Karpas-422 (cell line): Measurements from ENCODE around the gene IKZF3. TPM values are rescaled to one million over a fixed set of nuclear protein-coding genes. Genes with fewer than 3 reads are reported as not detected.
A peak's percentile ranks its signal among the peaks of the same experiment; 100 is the strongest.

Source experiments
- DNase-seq: peaks from one replicate; pipeline ENCODE4 v3.0.0-alpha.2; 2015
- H2AFZ ChIP-seq: fragments of 200-600 bp; sonication (generic); 2 replicates; pipeline ENCODE4 v1.6.1; 2014; ENCODE audit warnings: antibody characterized with exemption, low read length, mixed read lengths
- H3K27ac ChIP-seq: fragments of 200-600 bp; sonication (generic); 2 replicates; pipeline ENCODE4 v1.5.1; 2014; ENCODE audit warnings: mild to moderate bottlenecking, low read length, moderate library complexity
- H3K27me3 ChIP-seq: fragments of 200-600 bp; sonication (generic); 2 replicates; pipeline ENCODE4 v1.6.1; 2014; ENCODE audit warnings: low read length, mixed read lengths
- H3K36me3 ChIP-seq: fragments of 200-600 bp; sonication (generic); 2 replicates; pipeline ENCODE4 v1.6.1; 2014; ENCODE audit warnings: low read length, mixed read lengths; ENCODE audit not compliant: insufficient read depth
- H3K4me1 ChIP-seq: fragments of 200-600 bp; sonication (generic); 2 replicates; pipeline ENCODE4 v1.6.1; 2014; ENCODE audit warnings: mild to moderate bottlenecking, low read length, mixed read lengths
- H3K4me2 ChIP-seq: fragments of 200-600 bp; sonication (generic); 2 replicates; pipeline ENCODE4 v1.6.1; 2014; ENCODE audit warnings: low read length, low read depth, mild to moderate bottlenecking; ENCODE audit not compliant: poor library complexity, severe bottlenecking
- H3K4me3 ChIP-seq: fragments of 200-600 bp; sonication (generic); 2 replicates; pipeline ENCODE4 v1.5.1; 2014; ENCODE audit warnings: mild to moderate bottlenecking, antibody characterized with exemption, low read length, mixed read lengths
- H3K79me2 ChIP-seq: fragments of 200-600 bp; sonication (generic); 2 replicates; pipeline ENCODE4 v1.6.1; 2014; ENCODE audit warnings: mild to moderate bottlenecking, low read length, mixed read lengths
- H3K9ac ChIP-seq: fragments of 200-600 bp; sonication (generic); 2 replicates; pipeline ENCODE4 v1.6.0; 2014; ENCODE audit warnings: low read length
- H3K9me2 ChIP-seq: fragments of 200-600 bp; sonication (generic), shearing (Covaris generic); replicated peaks from 2 replicates; pipeline ENCODE4 v1.6.0; 2014; ENCODE audit warnings: mild to moderate bottlenecking, low read length, moderate library complexity; ENCODE audit not compliant: insufficient read depth
- H3K9me3 ChIP-seq: fragments of 300-700, 200-600 bp; sonication (generic); 2 replicates; pipeline ENCODE4 v1.6.1; 2014; ENCODE audit warnings: low read length, mixed read lengths
- H4K20me1 ChIP-seq: fragments of 200-600 bp; sonication (generic); 2 replicates; pipeline ENCODE4 v1.6.1; 2014; ENCODE audit warnings: mild to moderate bottlenecking, antibody characterized with exemption, low read length, low read depth; ENCODE audit not compliant: insufficient read depth
- total RNA-seq: library from RNA; depleted of rRNA; stranded (reverse); fragments of >200 nt; shearing (Covaris generic); gene quantifications from 2 replicates; pipeline ENCODE4 v1.2.3, GENCODE V29; 2014; ENCODE audit warnings: low replicate concordance

The IKZF3 gene
- total RNA-seq, 1 experiment from 2014 or later = 137 TPM

DNA sequence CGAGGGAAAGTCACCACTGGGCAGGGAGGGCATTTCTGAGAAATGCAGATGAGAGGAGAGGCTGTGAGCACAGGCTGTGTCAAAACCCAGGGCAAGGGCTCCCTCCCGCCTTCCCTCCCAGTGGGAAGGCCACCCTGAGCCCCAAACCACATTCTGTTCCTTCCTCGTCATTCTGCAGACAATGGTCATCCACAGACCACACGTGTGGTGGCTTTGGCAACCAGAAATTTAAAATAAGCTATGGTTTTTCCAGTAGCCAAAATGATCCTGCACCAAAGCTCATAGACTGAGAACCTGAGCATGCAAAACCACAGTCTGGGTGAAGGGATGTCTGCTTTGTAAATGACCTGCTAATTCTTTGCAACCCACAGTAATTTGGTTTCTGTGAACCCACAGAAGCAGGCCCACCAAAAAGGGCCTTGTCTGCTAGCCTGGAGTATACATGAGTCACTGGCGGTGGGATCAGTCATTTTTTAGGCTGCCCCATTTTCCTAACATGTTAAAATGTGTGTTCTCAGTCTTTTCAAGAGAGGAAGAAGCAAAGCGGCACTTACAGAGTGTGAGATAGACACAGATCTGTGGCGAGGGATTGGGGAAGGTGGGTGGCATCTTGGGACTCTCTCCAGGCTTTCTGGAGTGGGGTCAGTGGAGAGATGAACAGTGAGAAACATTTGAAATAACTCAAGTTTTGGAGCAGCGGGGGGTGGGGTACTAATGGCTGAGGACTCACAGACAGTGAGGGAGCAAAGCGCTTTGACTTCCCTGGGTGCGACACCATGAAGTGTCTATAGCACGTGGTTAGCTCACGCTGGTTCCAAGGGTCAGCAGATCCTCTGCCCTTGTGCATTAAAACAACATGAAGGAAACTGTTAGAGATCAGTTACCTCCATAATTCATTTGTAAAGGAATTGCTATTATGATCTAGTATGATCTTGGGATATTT, 105.9 kb downstream of the IKZF3 start:
- Histone ChIP-seq H3K79me2 (no peaks in the 10 kb centered on the region), H4K20me1 (no peaks in the 10 kb centered on the region), H3K27me3 (no peaks in the 10 kb centered on the region), H3K9me3 (no peaks in the 10 kb centered on the region), H2AFZ (no peak overlapping the region), H3K36me3 (peaks cover 19% of the 10 kb centered on the region), H3K9ac (peak overlapping the region; percentile 99), H3K9me2 (no peaks in the 10 kb centered on the region), H3K27ac (peak overlapping the region; percentile 100), H3K4me1 (peaks cover 82% of the 10 kb centered on the region), H3K4me3 (peak overlapping the region; percentile 4; the same call in 1 of the 2 replicates), H3K4me2 (peak overlapping the region; percentile 98)
- DNase-seq = peak; percentile 90

- H3K9me3 ChIP-seq = no peaks in the 10 kb centered on the region
- H3K9me2 ChIP-seq = no peaks in the 10 kb centered on the region
- peak; percentile 67 for DNase-seq
- no peak overlapping the region for H2AFZ ChIP-seq
- H3K4me1 ChIP-seq = peaks cover 87% of the 10 kb centered on the region
- no peaks in the 10 kb centered on the region for H3K27me3 ChIP-seq
- peak overlapping the region; percentile 100 for H3K27ac ChIP-seq
- H3K4me2 ChIP-seq = peak overlapping the region; percentile 98
- peak overlapping the region; percentile 99 for H3K9ac ChIP-seq
- H3K79me2 ChIP-seq = no peaks in the 10 kb centered on the region
- H4K20me1 ChIP-seq = no peaks in the 10 kb centered on the region
- peak overlapping the region; percentile 71; the same call in 1 of the 2 replicates for H3K4me3 ChIP-seq
- peaks cover 12% of the 10 kb centered on the region for H3K36me3 ChIP-seq
Measured at GRCh38 chr17:39757176-39757662, 106.9 kb downstream of the IKZF3 start.

- peak overlapping the region; percentile 100 for H3K27ac ChIP-seq
- peak overlapping the region; percentile 98 for H3K4me2 ChIP-seq
- no peaks in the 10 kb centered on the region for H3K9me2 ChIP-seq
- no peak overlapping the region for H2AFZ ChIP-seq
- no peaks in the 10 kb centered on the region for H3K79me2 ChIP-seq
- peak overlapping the region; percentile 71 for H3K4me3 ChIP-seq
- H4K20me1 ChIP-seq = no peaks in the 10 kb centered on the region
- no peaks in the 10 kb centered on the region for H3K9me3 ChIP-seq
- H3K4me1 ChIP-seq = peaks cover 82% of the 10 kb centered on the region
- no peaks in the 10 kb centered on the region for H3K27me3 ChIP-seq
- peak overlapping the region; percentile 99 for H3K9ac ChIP-seq
- peaks cover 7% of the 10 kb centered on the region; the same call in 1 of the 2 replicates for H3K36me3 ChIP-seq
- peak; percentile 91 for DNase-seq
Measured at GRCh38 chr17:39756380-39757079, 107.6 kb downstream of the IKZF3 start.

GRCh38 chr17:39755554-39756379, 108.3 kb downstream of the IKZF3 start:
- H3K9me2 ChIP-seq = no peaks in the 10 kb centered on the region
- no peaks in the 10 kb centered on the region for H3K9me3 ChIP-seq
- peak; percentile 95 for DNase-seq
- H3K9ac ChIP-seq = peak overlapping the region; percentile 99
- H3K36me3 ChIP-seq = peaks cover 3% of the 10 kb centered on the region; the same call in 1 of the 2 replicates
- H3K27me3 ChIP-seq = no peaks in the 10 kb centered on the region
- no peaks in the 10 kb centered on the region for H4K20me1 ChIP-seq
- H3K79me2 ChIP-seq = no peaks in the 10 kb centered on the region
- peak overlapping the region; percentile 100 for H3K27ac ChIP-seq
- peaks cover 77% of the 10 kb centered on the region for H3K4me1 ChIP-seq
- peak overlapping the region; percentile 71 for H3K4me3 ChIP-seq
- H3K4me2 ChIP-seq = peak overlapping the region; percentile 98
- no peak overlapping the region for H2AFZ ChIP-seq

DNA sequence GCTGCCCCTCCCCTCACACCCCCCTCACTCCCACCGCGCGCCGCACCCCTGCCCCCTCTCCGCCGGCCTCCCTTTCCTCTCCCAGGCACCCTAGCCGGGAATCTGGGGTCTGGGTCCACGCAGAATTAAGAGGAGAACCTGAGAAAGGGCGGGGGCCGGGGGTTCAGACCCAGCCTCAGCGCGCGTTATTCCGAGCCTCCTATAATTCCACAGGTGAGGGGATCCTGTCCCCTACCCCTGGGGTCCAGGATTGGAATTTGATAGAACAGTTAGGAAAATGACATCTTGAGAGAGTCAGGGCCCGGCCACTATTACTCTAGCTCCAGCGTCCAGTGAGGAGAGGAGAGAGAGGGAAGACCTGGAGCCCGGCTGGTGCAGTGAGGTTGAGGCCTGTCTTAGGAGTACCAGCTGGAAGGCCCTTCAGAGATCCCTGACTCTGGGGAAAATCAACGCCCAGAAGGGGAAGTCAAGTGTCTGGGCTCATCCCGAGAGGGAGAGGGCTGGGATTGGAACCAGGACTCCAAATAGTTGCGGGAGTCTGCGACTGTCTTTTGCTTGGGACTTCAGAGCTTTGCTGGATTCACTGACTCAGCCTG, 109.1 kb downstream of the IKZF3 start:
- no peak overlapping the region for H2AFZ ChIP-seq
- peak overlapping the region; percentile 98 for H3K4me2 ChIP-seq

GRCh38 chr17:39754161-39754957, 109.8 kb downstream of the IKZF3 start:
- H2AFZ ChIP-seq = 0 out of 2 replicates have a peak overlapping the region, but pooled peaks have one; percentile 69
- peaks cover 65% of the 10 kb centered on the region for H3K4me1 ChIP-seq
- no peaks in the 10 kb centered on the region for H4K20me1 ChIP-seq
- H3K9ac ChIP-seq = peak overlapping the region; percentile 99
- no peaks in the 10 kb centered on the region for H3K79me2 ChIP-seq
- H3K27me3 ChIP-seq = no peaks in the 10 kb centered on the region
- H3K9me3 ChIP-seq = no peaks in the 10 kb centered on the region
- peak overlapping the region; percentile 100 for H3K27ac ChIP-seq
- peak overlapping the region; percentile 71 for H3K4me3 ChIP-seq
- no peaks in the 10 kb centered on the region for H3K36me3 ChIP-seq
- H3K4me2 ChIP-seq = peak overlapping the region; percentile 98
- peak; percentile 99 for DNase-seq
- H3K9me2 ChIP-seq = no peaks in the 10 kb centered on the region

More for the DNA sequence above, 109.1 kb downstream of the IKZF3 start:
- DNase-seq = no peak
- Histone ChIP-seq H3K79me2 (no peaks in the 10 kb centered on the region), H3K4me3 (peak overlapping the region; percentile 71), H3K27me3 (no peaks in the 10 kb centered on the region), H3K27ac (peak overlapping the region; percentile 100), H3K4me1 (peaks cover 72% of the 10 kb centered on the region), H3K36me3 (no peaks in the 10 kb centered on the region), H4K20me1 (no peaks in the 10 kb centered on the region), H3K9ac (peak overlapping the region; percentile 99), H3K9me3 (no peaks in the 10 kb centered on the region), H3K9me2 (no peaks in the 10 kb centered on the region)
